Cardiac ventricle fibroblast (primary cell): ENCODE measurements around the gene PLEKHH2. TPM values are rescaled to one million over a fixed set of nuclear protein-coding genes. Genes with fewer than 3 reads are reported as not detected.

Source experiments
- total RNA-seq: library from RNA; depleted of rRNA; stranded (reverse); fragments of >200 nt; gene quantifications from 2 replicates; pipeline ENCODE4 v1.2.3, GENCODE V29; 2015

PLEKHH2 gene
- 1.8 TPM in 2 replicates for total RNA-seq

GRCh38 chr2:43637030-43637803, at the start of gene PLEKHH2:
TSS of gene PLEKHH2 (plus strand) at chr2:43637260. CDS start at chr2:43644674, 7,414 bp downstream.

GRCh38 chr2:43595603-43596412, 41.3 kb upstream of the PLEKHH2 start, which contains the start of gene THADA:
TSS of gene THADA (minus strand) at chr2:43596038. CDS start at chr2:43592392, 3,646 bp downstream.

DNA sequence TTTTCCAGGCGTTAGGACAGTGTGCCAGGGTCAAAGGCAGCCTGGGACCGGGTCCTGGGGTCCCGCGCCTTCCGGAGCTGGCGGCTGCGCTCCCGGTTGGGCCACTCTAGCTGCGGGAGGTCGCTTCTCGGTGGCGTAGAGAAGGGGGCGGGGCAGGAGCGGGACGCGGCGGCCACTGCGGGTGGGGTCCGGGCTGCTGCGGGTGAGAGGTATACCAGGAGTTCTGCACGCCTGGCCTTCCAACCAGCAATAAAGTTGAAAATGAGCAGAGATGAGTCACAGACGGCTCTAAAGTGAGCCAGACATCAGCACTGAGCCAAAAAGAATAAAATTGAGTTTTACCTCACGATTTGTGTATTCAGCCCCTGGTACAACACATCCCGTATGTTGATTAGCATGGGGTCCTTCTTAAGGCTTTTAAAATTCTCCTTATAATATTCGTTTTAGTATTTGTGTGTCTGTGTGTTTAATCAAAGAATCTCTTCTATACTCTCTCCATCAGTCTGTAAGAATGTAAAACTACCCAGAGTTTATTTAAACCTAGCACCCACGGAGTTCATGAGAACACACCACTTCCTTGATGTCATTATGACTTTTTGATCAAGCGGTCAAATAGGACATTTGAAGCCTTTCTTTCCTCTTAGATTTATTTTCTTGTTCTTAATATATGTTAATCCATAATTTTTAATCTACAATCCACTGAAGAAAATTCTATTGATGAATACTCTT, 39.4 kb downstream of the PLEKHH2 start, which contains the start of gene C1GALT1C1L:
Gene C1GALT1C1L (minus strand): TSS at position 108 of the 729 bp plus-strand sequence. CDS start 107 bp downstream, at position 1.

DNA sequence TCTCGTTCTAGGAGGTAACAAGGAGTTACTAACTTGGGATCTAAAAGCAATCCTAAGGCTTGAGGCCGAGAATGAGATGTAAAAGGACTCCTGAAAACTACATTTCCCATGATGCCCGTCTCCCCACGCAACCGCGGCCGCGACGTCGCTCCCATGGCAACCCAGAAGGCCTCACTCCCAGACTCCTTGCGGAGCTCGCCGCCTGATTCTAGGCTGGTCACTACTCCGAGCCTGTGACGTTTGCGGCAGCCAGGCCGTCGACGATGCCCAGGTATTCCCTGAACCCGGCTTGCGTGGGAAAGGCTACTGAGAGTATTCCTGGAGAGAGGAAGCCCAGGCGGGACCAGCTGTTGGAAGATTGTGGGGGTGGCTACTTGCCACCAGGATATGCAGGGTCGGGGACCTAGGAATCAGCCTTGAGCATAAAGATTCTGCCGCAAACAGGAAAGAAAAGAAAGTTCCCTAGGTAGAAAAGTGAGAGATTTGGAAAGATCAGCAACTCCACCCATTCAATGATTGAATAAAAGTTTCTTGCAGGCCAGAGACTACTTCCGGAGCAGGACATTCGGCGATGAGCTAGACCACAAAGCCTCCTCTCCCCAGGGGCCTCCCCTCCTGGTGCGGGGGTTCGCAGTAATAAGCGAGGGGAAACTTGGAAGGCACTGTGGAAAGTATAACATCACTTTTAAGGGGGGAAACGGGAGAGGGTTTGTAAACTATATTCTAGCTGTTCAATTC, 137.0 kb downstream of the PLEKHH2 start, which contains the start of gene DYNC2LI1:
Gene DYNC2LI1 (plus strand): TSS at position 164 of the 738 bp plus-strand sequence. CDS start 100 bp downstream, at position 264.

Other genes starting within 250 kb of the PLEKHH2 start
- gene THADA, start 41.2 kb upstream of the PLEKHH2 start, total RNA-seq: 13.3 and 18.2 TPM in 2 replicates
- gene C1GALT1C1L, start 39.2 kb downstream of the PLEKHH2 start, total RNA-seq: 0.25 and 0.39 TPM in 2 replicates
- 14.8 and 16.7 TPM in 2 replicates for gene DYNC2LI1, start 136.8 kb downstream of the PLEKHH2 start, total RNA-seq
- not detected in 2 replicates for gene ABCG5, start 201.6 kb downstream of the PLEKHH2 start, total RNA-seq
- gene ABCG8, start 201.7 kb downstream of the PLEKHH2 start, total RNA-seq: not detected in 2 replicates